Ramos (cell line): Measurements from ENCODE around the gene MAP7D1.

Experiments used
- in situ Hi-C: fragments of 300-500 bp; cut with MboI; formaldehyde crosslinking; loops from one replicate; pipeline ENCODE4 v1.14.3; 2022; ENCODE audit warnings: low sequenced_read_pairs; ENCODE audit not compliant: unreplicated experiment

Gene MAP7D1

DNA sequence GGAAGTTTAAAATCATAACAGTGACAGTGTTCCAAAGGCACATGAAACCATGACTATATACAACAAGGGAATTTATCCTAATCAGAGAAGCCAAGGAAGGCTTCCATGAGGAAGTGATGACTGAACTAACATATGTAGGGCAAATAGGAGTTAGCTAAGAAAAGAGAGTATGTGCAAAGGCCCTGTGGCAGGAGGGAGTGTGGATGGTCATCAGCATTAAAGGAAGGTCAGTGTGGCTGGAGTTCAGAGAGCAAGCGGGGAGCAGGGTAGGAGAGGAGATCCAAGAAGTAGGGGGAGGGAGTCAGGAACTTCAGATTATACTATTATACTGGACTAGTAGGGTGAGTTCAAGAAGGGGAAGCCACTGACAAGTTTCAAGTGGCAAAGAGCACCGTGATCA lies 8.4 kb downstream of the MAP7D1 start:
- in situ Hi-C loops: no loop called here

DNA sequence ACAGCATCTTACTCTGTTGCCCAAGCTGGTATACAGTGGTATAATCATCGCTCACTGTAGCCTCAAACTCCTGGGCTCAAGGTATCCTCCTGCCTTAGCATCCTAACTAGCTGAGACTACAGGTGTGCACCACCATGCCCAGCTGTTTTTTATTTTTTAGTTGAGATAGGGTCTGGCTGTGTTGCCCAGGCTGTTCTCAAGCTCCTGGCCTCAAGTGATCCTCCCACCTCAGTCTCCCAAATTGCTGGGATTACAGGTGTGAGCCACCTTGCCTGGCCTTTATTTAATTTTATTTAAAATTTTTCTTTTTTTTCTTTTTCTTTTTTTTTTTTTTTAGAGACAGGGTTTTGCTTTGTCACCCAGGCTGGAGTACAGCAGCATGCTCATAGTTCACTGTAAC lies 9.2 kb downstream of the MAP7D1 start:
- in situ Hi-C loops: no loop called here

GRCh38 chr1:36166136-36166535 lies 10.2 kb downstream of the MAP7D1 start:
- in situ Hi-C loops: no loop called here

- in situ Hi-C loops: no loop called here
Measured at GRCh38 chr1:36166938-36167905, 11.3 kb downstream of the MAP7D1 start.

DNA sequence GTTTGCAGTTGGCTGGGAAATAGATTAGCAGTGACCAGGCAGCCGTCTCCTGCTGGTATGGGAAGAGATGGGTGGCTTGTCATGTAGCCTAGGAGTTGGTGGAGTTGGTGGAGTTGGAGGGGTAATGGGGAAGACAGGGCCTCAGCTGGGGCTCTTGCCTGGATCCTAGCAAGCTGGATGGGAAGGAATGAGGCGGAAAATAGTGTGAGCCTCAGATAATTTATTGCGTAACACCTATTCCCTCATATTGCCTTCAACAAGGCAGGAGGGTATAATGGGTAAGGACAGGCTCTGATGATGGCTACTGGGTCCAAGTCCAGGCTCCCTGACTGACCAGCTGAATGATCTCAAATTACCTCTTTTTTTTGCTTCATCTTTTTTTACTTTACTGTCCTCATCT lies 12.6 kb downstream of the MAP7D1 start:
- in situ Hi-C loops: no loop called here

- in situ Hi-C loops: no loop called here
Measured at GRCh38 chr1:36170643-36171412, 14.9 kb downstream of the MAP7D1 start.

DNA sequence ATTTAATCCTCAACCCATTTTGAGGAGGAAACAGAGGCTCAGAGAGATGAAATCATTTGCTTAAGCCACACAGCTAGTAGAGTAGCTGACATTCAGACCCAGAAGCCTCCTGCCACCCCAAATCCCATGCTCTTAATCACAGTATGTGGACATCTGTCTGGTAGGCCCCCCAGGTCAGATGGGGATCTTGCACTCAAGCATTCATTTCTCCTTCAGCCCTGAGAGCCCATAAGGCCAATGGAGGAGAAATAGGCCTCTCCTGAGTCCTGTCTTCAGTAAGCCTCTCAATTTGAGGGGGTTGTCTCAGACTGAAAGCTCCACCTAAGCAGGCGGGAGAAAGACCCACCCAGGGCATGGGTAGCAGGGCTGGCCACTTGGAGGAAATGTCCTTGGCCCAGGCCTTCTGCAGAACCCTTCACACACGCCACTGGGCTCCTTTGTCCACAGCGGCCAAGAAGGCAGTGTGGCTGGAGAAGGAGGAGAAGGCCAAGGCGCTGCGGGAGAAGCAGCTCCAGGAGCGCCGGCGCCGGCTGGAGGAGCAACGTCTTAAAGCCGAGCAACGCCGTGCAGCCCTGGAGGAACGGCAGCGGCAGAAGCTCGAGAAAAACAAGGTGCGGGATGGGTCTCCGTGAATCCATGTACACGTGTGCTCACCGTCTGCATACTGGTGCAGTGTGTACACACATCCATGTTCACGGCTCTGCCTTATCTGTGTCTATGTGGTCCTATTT lies 16.2 kb downstream of the MAP7D1 start:
- in situ Hi-C loops: no loop called here

DNA sequence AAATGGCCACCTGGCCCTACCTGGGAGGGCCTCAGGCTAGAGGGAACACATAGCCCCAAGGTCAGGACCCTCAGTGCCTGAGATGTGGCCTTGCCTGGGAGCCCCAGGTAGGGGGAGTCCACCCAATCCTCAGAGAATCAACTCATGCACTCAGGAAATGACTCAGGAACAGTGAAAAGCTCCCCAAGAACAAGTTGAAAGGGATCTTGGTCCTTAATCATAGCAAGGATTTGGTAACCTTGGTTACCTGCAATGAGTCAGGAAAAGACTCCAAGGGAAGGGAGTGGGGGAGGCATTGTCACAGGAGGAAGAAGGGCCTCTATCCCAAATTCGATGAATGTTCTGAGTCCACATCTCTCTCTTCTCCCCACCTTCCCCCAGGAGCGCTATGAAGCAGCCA lies 17.0 kb downstream of the MAP7D1 start:
- in situ Hi-C loops: no loop called here

GRCh38 chr1:36174713-36175112 lies 18.8 kb downstream of the MAP7D1 start:
- in situ Hi-C loops: no loop called here

- in situ Hi-C loops: no loop called here
Measured at GRCh38 chr1:36175137-36176095, 19.5 kb downstream of the MAP7D1 start.

DNA sequence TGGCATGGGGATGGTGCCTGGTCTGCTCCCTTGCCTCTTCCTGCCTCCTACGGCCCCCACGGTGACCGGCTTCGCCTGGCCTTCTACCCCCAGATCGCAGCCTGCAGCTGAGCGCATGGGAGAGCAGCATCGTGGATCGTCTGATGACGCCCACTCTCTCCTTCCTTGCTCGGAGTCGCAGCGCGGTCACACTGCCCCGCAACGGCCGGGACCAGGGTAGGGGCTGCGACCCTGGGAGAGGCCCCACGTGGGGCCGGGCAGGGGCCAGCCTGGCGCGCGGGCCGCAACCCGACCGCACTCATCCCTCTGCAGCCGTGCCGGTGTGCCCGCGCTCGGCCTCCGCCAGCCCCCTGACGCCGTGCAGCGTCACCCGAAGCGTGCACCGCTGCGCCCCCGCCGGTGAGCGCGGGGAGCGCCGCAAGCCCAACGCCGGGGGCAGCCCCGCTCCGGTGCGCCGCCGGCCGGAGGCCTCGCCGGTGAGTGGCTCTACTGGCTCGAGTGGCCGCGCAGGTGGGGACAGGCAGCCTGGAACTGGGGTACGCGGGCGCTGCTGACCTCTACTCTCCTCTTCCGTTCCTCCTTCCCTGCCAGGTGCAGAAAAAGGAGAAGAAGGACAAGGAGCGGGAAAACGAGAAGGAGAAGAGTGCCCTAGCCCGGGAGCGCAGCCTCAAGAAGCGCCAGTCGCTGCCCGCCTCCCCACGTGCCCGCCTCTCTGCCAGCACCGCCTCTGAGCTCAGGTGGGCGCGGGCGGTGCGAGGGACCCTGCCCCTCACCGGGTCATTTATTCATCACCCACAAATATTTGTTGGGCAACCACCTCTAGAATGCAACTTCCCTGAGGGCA lies 20.4 kb downstream of the MAP7D1 start:
- in situ Hi-C loops: no loop called here

- in situ Hi-C loops: no loop called here
Measured at GRCh38 chr1:36177589-36178431, 21.9 kb downstream of the MAP7D1 start.

DNA sequence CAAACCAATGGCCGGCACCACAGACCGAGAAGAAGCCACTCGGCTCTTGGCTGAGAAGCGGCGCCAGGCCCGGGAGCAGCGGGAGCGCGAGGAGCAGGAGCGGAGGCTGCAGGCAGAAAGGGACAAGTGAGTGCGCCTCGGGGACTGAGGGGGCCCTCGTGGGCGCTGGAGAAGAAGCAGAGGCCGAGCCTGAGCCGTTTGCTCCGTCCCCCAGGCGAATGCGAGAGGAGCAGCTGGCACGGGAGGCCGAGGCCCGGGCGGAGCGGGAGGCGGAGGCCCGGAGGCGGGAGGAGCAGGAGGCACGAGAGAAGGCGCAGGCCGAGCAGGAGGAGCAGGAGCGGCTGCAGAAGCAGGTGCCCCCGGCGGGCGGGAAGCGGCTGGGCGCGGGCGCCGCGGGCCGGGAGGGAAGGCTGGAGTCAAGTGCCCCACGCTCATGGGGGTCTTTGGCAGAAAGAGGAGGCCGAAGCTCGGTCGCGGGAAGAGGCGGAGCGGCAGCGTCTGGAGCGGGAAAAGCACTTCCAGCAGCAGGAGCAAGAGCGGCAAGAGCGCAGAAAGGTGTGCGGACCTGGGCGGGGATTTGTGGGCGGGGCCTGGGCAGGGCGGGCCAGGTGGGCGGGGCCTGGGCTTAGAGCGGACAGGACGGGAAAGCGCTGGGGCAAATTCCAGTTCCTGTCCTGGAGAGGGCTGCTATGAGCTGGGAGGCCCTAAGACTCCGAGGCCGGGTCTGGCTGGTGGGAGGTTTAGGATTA lies 22.7 kb downstream of the MAP7D1 start:
- in situ Hi-C loops: no loop called here

GRCh38 chr1:36179220-36179600 lies 23.2 kb downstream of the MAP7D1 start:
- in situ Hi-C loops: no loop called here

DNA sequence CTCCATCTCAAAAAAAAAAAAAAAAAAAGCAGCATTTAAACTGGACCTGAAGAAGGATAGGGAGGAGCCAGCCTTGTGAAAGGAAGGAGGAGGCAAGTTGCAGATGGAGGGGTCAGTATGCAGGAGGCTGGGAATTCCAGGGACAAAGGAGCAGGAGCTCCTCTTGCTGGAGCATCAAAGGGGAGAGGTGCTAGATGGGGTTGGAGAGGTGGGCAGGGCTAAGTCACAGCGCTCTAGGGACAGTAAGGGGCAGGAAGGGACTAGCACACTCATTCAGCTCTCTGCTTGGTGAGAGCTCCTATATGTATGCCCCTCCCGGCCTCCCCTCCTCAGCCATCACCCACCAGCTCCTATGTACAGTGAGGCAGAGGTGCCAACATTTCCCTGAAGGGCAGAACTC lies 26.8 kb downstream of the MAP7D1 start:
- in situ Hi-C loops: no loop called here

DNA sequence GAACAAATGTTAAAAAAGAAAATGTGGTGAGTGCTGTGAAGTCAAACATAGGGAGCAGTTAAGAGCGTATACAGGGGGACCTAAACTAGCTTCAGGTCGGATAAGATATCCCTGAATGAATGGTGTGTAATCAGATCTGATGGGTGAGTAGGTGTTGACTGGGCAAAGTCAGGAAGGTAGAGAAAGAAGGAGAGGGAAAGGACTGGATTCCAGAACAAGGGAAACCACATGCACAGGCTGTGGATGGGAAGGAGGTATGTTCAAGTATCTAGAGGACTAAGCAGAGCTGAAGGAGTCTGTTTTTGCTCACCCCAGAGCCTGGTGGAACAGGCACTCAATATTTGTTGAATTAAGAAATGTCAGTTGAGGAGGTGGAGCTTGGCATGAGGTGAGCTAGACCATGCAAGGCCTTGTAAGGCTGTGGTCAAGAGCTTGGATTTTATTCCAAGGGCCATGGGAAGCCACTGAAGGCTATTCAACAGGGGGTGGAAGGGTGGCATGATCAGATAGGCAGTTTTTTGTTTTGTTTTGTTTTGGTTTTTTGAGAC lies 27.4 kb downstream of the MAP7D1 start:
- in situ Hi-C loops: no loop called here
